Left ventricle myocardium inferior (tissue), 1 donor: ENCODE results near the gene ACTR2. TPM values are rescaled to one million over a fixed set of nuclear protein-coding genes. Genes with fewer than 3 reads are reported as not detected.

Experiments
- DNase-seq: peaks from one replicate; pipeline ENCODE4 v3.0.0-alpha.2; 2020
- H3K27ac ChIP-seq: fragments of 200-600 bp; replicated peaks from 2 replicates; pipeline ENCODE4 v1.8.0; 2021
- H3K27me3 ChIP-seq: fragments of 200-600 bp; 2 replicates; pipeline ENCODE4 v1.8.0; 2021; ENCODE audit warnings: low read depth
- H3K36me3 ChIP-seq: fragments of 200-600 bp; 2 replicates; pipeline ENCODE4 v1.8.0; 2021
- H3K4me1 ChIP-seq: fragments of 200-600 bp; 2 replicates; pipeline ENCODE4 v1.8.0; 2021
- H3K4me3 ChIP-seq: fragments of 200-600 bp; 2 replicates; pipeline ENCODE4 v1.8.0; 2021; ENCODE audit warnings: mild to moderate bottlenecking, moderate library complexity
- H3K9me3 ChIP-seq: fragments of 200-600 bp; replicated peaks from 2 replicates; pipeline ENCODE4 v1.8.0; 2021
- CTCF ChIP-seq: fragments of 200-600 bp; IDR thresholded peaks from 2 replicates; pipeline ENCODE4 v1.8.0; 2021; ENCODE audit warnings: antibody characterized with exemption, mild to moderate bottlenecking, borderline replicate concordance
- intact Hi-C: fragments of 100-400 bp; cut with micrococcal nuclease; formaldehyde crosslinking; loops from one replicate; pipeline ENCODE4 v1.11.0; 2022
- total RNA-seq: library from RNA; stranded (reverse); fragmentation: NEBNext Ultra II Directional; extraction: Animal tissue kit (Norgen Biotek cat#: 25700); gene quantifications from one replicate; pipeline ENCODE4 v1.2.1, GENCODE V29; 2021
- donor health status: DM: no; HTN: yes; CAD: no; lungs with severe emphysema.

Gene ACTR2
- total RNA-seq, 1 donor from 2014 or later: 100.0 TPM

GRCh38 chr2:65279756-65280155, 52.1 kb downstream of the ACTR2 start:
- DNase-seq: no peak
- Histone ChIP-seq H3K27me3 (peaks cover 42% of the 10 kb centered on the region), H3K9me3 (no peaks in the 10 kb centered on the region), H3K4me1 (peaks cover 68% of the 10 kb centered on the region), H3K27ac (peak overlapping the region; percentile 51), H3K36me3 (no peaks in the 10 kb centered on the region), H3K4me3 (no peak overlapping the region)
- TF ChIP-seq CTCF: no peak
- intact Hi-C loops: loop anchor here (10.0 kb wide), 1 partner anchor 155 kb away; the partner anchor contains the start of gene SPRED2

GRCh38 chr2:65281627-65282351, 54.2 kb downstream of the ACTR2 start:
- TF ChIP-seq CTCF: no peak
- Histone ChIP-seq H3K9me3 (no peaks in the 10 kb centered on the region), H3K36me3 (no peaks in the 10 kb centered on the region), H3K27ac (peak overlapping the region; percentile 79), H3K4me1 (peaks cover 48% of the 10 kb centered on the region), H3K4me3 (no peak overlapping the region), H3K27me3 (peaks cover 52% of the 10 kb centered on the region)
- DNase-seq: peak; percentile 34
- intact Hi-C loops: no loop called here

- H3K4me3 ChIP-seq: no peak overlapping the region
- peak overlapping the region; percentile 79 for H3K27ac ChIP-seq
- intact Hi-C loops: no loop called here
- H3K4me1 ChIP-seq: peaks cover 40% of the 10 kb centered on the region
- no peak for TF ChIP-seq CTCF
- no peaks in the 10 kb centered on the region for H3K9me3 ChIP-seq
- H3K36me3 ChIP-seq: no peaks in the 10 kb centered on the region
- peaks cover 55% of the 10 kb centered on the region for H3K27me3 ChIP-seq
- DNase-seq: no peak
Measured at GRCh38 chr2:65282477-65283053, 54.9 kb downstream of the ACTR2 start.

DNA sequence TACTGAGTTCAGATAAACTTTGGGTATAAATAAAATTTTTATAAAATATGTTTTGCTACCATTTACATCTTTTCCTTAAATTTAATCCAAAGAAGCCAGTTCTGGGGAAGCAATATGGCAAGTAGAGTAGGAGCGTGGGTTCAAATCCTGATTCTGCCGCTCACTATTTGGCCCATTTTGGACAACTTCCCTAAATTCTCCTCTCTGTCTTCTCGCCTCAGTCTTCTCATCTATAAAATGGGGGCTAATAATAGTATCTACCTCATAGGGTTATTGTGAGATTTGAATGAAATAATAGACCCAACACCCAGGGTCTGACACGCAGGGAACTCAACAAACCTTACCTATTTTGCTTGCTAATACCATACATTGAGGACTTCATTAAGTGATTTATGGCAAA, 59.7 kb downstream of the ACTR2 start:
- intact Hi-C loops: no loop called here
- no peak for DNase-seq
- Histone ChIP-seq H3K27ac (no peak overlapping the region), H3K9me3 (no peaks in the 10 kb centered on the region), H3K27me3 (peaks cover 36% of the 10 kb centered on the region), H3K36me3 (no peaks in the 10 kb centered on the region), H3K4me1 (peaks cover 16% of the 10 kb centered on the region), H3K4me3 (no peak overlapping the region)
- no peak for TF ChIP-seq CTCF

DNA sequence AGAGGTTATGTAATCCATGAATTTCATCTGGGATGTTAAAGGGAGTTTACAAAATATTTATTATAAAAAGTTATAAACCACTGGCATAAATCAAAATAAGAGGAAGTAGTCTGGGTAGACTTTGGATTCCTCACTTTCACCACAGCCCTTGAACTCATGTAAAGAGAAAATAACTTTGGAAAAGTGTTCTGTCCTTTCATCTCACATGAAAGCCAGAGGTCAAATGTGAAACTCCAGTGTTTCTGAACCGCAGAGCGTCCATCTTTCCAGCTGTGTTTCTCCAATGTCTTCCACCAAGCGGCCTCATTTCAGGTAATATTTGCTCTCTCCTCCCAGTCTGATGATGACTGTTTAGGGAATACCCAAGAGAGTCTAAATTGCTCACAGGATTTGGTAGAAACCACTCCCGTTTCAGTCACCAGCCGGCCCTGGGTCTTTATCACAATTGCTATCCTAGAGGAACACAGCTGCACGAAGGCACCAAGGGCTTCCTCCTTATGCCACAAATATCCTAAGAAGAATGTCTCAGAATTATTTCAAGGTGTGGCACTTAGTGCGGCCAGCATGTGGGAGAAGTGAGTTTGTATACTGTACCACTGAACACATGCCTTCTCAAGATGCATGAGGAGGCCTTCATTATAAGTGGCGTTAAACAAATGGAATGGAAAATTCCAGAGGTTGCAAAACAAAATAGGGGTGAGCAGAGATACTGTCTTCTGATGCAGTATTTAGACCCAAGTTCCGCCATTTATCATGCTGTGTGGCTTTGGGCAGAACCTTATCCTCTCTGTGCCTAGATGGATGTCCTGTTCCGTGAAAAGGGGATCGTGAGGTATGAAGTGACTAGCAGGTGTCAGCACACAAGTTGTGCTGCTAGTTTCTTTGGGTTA, 63.8 kb downstream of the ACTR2 start:
- Histone ChIP-seq H3K36me3 (no peaks in the 10 kb centered on the region), H3K4me1 (peaks cover 33% of the 10 kb centered on the region)
- no peak for DNase-seq

More for the DNA sequence above, 63.8 kb downstream of the ACTR2 start:
- Histone ChIP-seq H3K27me3 (peaks cover 32% of the 10 kb centered on the region), H3K9me3 (no peaks in the 10 kb centered on the region), H3K4me3 (no peak overlapping the region), H3K27ac (peak overlapping the region; percentile 44)
- TF ChIP-seq CTCF: no peak
- intact Hi-C loops: no loop called here
